ENCODE data around the gene TP53AIP1. TPM values are rescaled to one million over a fixed set of nuclear protein-coding genes. Genes with fewer than 3 reads are reported as not detected.

The TP53AIP1 gene
- total and polyA plus RNA-seq, 10 of the 15 experiments (the other 5 are each of a cell fraction or from before 2014, with no cell fraction given) = 0.01 TPM; not detected in 9

GRCh38 chr11:128981254-128981653 lies 38.6 kb upstream of the TP53AIP1 start:
- Histone ChIP-seq H3K4me2 (ENCODE audit: control insufficient read depth, insufficient read depth) (no peak overlapping the region), H3K4me1 (ENCODE audit: control insufficient read depth, insufficient read depth, low read length) (no peaks in the 10 kb centered on the region), H3K9ac (ENCODE audit: control insufficient read depth, insufficient read depth, low read length) (no peak overlapping the region), H4K20me1 (ENCODE audit: control insufficient read depth, insufficient read depth) (no peaks in the 10 kb centered on the region), H3K27me3 (replicated peaks in 1 of 2; ENCODE audit: control insufficient read depth in 2 of 2, insufficient read depth in 2 of 2, low read length in 1 of 2) (no peaks in the 10 kb centered on the region), H3K79me2 (ENCODE audit: control insufficient read depth, insufficient read depth, low read length) (no peaks in the 10 kb centered on the region), H3K4me3 (no peak overlapping the region), H3K36me3 (ENCODE audit: control insufficient read depth in 2 of 2, insufficient read depth in 2 of 2, low read length in 1 of 2) (no peaks in the 10 kb centered on the region; a peak in 1 of 4 replicates), H3K9me3 (replicated peaks; ENCODE audit: control insufficient read depth, insufficient read depth, low read length) (no peaks in the 10 kb centered on the region), H3K27ac (ENCODE audit: control insufficient read depth, insufficient read depth) (no peak overlapping the region), H2AFZ (ENCODE audit: control insufficient read depth, low read depth, low read length) (no peak overlapping the region)
- 25% methylated on average over 7 of the region's 7 CpGs for WGBS (ENCODE audit: insufficient coverage, insufficient replicate concordance, low lambda C conversion rate, missing lambda C conversion rate)
- ChIA-PET SMC1A (ENCODE audit: uncharacterized antibody, unreplicated experiment) (interaction anchor here (1.1 kb wide), 1 partner anchor 97 kb away, joined by 3 read pairs; no protein-coding TSS in a partner anchor), CTCF (no interaction called here), POLR2A (no interaction called here), RAD21 (ENCODE audit: unreplicated experiment) (no interaction called here)
- no TSS peak for BruUV-seq (replicated peaks)
- intact Hi-C loops (cut with micrococcal nuclease; ENCODE audit: unreplicated experiment) = no loop called here
- FAIRE-seq (no peak), DNase-seq (ENCODE audit: low read depth, low spot score) (no peak), ATAC-seq (no peak)
- in situ Hi-C loops (cut with MboI) = no loop called here
- no peak for TF ChIP-seq RELB (IDR thresholded peaks at IDR 0.05; ENCODE audit: low read depth)
- no peak for TF ChIP-seq KAT2A (conservative IDR thresholded peaks at IDR 0.05; ENCODE audit: control insufficient read depth, low read depth, low read length)
- no peak for TF ChIP-seq PRDM15 (CRISPR knock-in tag; IDR thresholded peaks at IDR 0.05)
- no peak for TF ChIP-seq HDAC2 (IDR thresholded peaks at IDR 0.05)
- TF ChIP-seq LARP7 (IDR thresholded peaks at IDR 0.05) = no peak
- TF ChIP-seq TCF3 (IDR thresholded peaks at IDR 0.05; ENCODE audit: borderline replicate concordance, insufficient read depth, low read depth, low read length) = no peak
- TF ChIP-seq CREB1 (IDR thresholded peaks at IDR 0.05; ENCODE audit: low read depth) = no peak
- no peak for TF ChIP-seq TCF12 (IDR thresholded peaks at IDR 0.05; ENCODE audit: low read depth, low read length)
- no peak for TF ChIP-seq CUX1 (IDR thresholded peaks at IDR 0.05; ENCODE audit: insufficient replicate concordance, low read depth, low read length)
- TF ChIP-seq TBL1XR1 (IDR thresholded peaks at IDR 0.05; ENCODE audit: low read depth, low read length) = no peak
- TF ChIP-seq POLR2AphosphoS2 (IDR thresholded peaks at IDR 0.05; ENCODE audit: low read depth, low read length) = no peak
- no peak for TF ChIP-seq SKIL (IDR thresholded peaks at IDR 0.05; ENCODE audit: low read depth, poor library complexity, severe bottlenecking)
- TF ChIP-seq NBN (IDR thresholded peaks at IDR 0.05) = no peak

All from GM12878 (cell line).